ENCODE measurements around the gene GRIP1.

DNA sequence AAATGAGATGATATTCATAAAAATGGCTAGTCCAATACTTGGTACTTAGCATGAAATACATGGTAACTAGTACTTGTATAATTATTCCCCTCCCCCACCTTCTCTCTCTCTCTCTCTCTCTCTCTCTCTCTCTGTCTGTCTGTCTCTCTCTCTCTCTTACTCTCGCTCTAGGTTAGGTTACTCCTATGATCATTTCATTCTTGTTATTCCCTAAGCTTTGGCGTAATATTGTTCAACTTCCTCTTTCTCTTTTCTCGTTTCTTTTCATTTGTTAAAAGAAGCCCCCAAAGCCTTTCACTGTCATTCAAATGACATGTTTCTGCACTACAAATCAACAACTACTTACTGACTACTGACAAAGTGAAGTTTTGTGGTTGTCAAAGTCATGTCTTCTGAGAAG, 89.8 kb downstream of the GRIP1 start:
- TF ChIP-seq POLR2A (IDR thresholded peaks at IDR 0.05), result no peak
- no peak for TF ChIP-seq CTCF (IDR thresholded peaks at IDR 0.05)

Data from tibial nerve (tissue), 3 donors.